NCI-H2196 treated with DMSO at 0.1 percent for 48 hours (cell line): ENCODE data around the gene MEG3.

ENCODE experiments used
- DNase-seq: peaks from one replicate; lab custom pipeline; 2025; ENCODE audit not compliant: unreplicated experiment; lab: John Stamatoyannopoulos, UW

The MEG3 gene

GRCh38 chr14:100879194-100879593 is 53.3 kb downstream of the MEG3 start:
- no peak for DNase-seq

GRCh38 chr14:100879782-100880181 is 53.9 kb downstream of the MEG3 start:
- DNase-seq: no peak

GRCh38 chr14:100880271-100881101 is 54.6 kb downstream of the MEG3 start:
- no peak for DNase-seq

- no peak for DNase-seq
These were observed 55.5 kb downstream of the MEG3 start for GRCh38 chr14:100881211-100882025.

- DNase-seq: no peak
These were observed 56.4 kb downstream of the MEG3 start for GRCh38 chr14:100882026-100882967.

GRCh38 chr14:100882991-100883788 is 57.3 kb downstream of the MEG3 start:
- no peak for DNase-seq

GRCh38 chr14:100883789-100884101 is 57.8 kb downstream of the MEG3 start:
- DNase-seq: no peak

- DNase-seq: no peak
These were observed 58.5 kb downstream of the MEG3 start for GRCh38 chr14:100884456-100884855.

- no peak for DNase-seq
These were observed 59.3 kb downstream of the MEG3 start for GRCh38 chr14:100885196-100885595.

GRCh38 chr14:100885617-100886016 is 59.7 kb downstream of the MEG3 start:
- no peak for DNase-seq

GRCh38 chr14:100887728-100888335 is 61.9 kb downstream of the MEG3 start:
- DNase-seq: no peak

- DNase-seq: no peak
These were observed 62.9 kb downstream of the MEG3 start for GRCh38 chr14:100888789-100889315.

GRCh38 chr14:100889641-100890040 is 63.7 kb downstream of the MEG3 start:
- DNase-seq: no peak

GRCh38 chr14:100890061-100890850 is 64.3 kb downstream of the MEG3 start:
- DNase-seq: no peak

GRCh38 chr14:100891051-100891450 is 65.1 kb downstream of the MEG3 start:
- no peak for DNase-seq

- no peak for DNase-seq
These were observed 65.9 kb downstream of the MEG3 start for GRCh38 chr14:100891501-100892445.

- no peak for DNase-seq
These were observed 66.7 kb downstream of the MEG3 start for GRCh38 chr14:100892496-100893227.
